MCF 10A (cell line): ENCODE measurements around the gene LCLAT1. TPM values are rescaled to one million over a fixed set of nuclear protein-coding genes. Genes with fewer than 3 reads are reported as not detected.

Source experiments
- BruUV-seq: library from RNA; stranded (reverse); fragments of 400-500 nt; replicated peaks from 2 replicates; lab custom pipeline; 2021; lab: Mats Ljungman, UMichigan
- CTCF ChIA-PET: fragments of 300-600 bp; sonication (Branson Sonifier 250); formaldehyde crosslinking; extraction: SDS; loops from one replicate; lab custom pipeline; 2021; ENCODE audit warnings: antibody characterized with exemption, inconsistent platforms; lab: Yijun Ruan, JAX
- POLR2A ChIA-PET: fragments of 300-600, 350-650 bp; sonication (Branson Sonifier 250); formaldehyde crosslinking; extraction: SDS; loops from one replicate; lab custom pipeline; 2020; ENCODE audit warnings: antibody characterized with exemption, inconsistent platforms; lab: Yijun Ruan, JAX
- DNase-seq: peaks from one replicate; pipeline ENCODE4 v3.0.0-alpha.2; 2018; ENCODE audit not compliant: unreplicated experiment
- H3K27ac Mint-ChIP-seq: one replicate; pipeline ENCODE4 v1.8.0; 2022; ENCODE audit warnings: mild to moderate bottlenecking, low read depth, mixed read lengths; ENCODE audit not compliant: unreplicated experiment
- H3K27me3 Mint-ChIP-seq: one replicate; pipeline ENCODE4 v1.8.0; 2022; ENCODE audit warnings: mixed read lengths; ENCODE audit not compliant: insufficient read depth, unreplicated experiment
- H3K36me3 Mint-ChIP-seq: one replicate; pipeline ENCODE4 v1.8.0; 2022; ENCODE audit warnings: mild to moderate bottlenecking, moderate library complexity, mixed read lengths; ENCODE audit not compliant: insufficient read depth, unreplicated experiment
- H3K4me1 Mint-ChIP-seq: one replicate; pipeline ENCODE4 v1.8.0; 2022; ENCODE audit warnings: mixed read lengths; ENCODE audit not compliant: insufficient read depth, unreplicated experiment
- H3K4me3 Mint-ChIP-seq: one replicate; pipeline ENCODE4 v1.8.0; 2022; ENCODE audit warnings: mild to moderate bottlenecking, moderate library complexity, mixed read lengths; ENCODE audit not compliant: unreplicated experiment
- H3K9me3 Mint-ChIP-seq: one replicate; pipeline ENCODE4 v1.8.0; 2022; ENCODE audit warnings: mixed read lengths; ENCODE audit not compliant: unreplicated experiment
- intact Hi-C: fragments of 100-400 bp; cut with micrococcal nuclease; formaldehyde crosslinking; loops from 2 replicates; pipeline ENCODE4 v1.14.1; 2022
- total RNA-seq: library from RNA; stranded (reverse); gene quantifications from 2 replicates; pipeline ENCODE4 v1.2.3, GENCODE V29; 2022
- TF ChIP-seq, protein P1 (sequence below): fragments of 200-600 bp; IDR thresholded peaks from one replicate; pipeline ENCODE4 v1.8.0; 2022; ENCODE audit warnings: antibody characterized with exemption, mild to moderate bottlenecking; ENCODE audit not compliant: unreplicated experiment

The LCLAT1 gene
- total RNA-seq, 1 experiment from 2014 or later, result 27.5 TPM

DNA sequence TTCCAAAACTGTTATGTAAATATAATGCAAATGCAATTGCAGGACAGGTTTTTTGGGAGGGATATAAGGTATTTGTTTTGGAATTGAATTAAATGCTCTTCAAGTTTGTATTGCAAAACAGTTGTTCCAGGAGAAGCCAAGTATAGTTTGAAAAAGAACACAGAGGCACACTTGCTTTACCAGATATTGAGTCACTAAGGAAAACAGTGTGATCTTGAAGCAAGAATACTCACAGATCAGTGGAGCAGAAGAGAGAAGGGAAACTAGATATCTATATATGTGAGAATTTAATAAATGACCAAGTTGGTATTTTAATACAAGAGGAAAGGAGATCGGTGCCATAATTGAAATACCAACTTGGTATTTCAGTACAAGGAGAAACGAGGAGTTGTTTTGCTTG is 181.3 kb downstream of the LCLAT1 start:
- peak overlapping the region; percentile 31 for H3K27ac Mint-ChIP-seq
- no peaks in the 10 kb centered on the region for H3K36me3 Mint-ChIP-seq
- DNase-seq, result peak; percentile 8
- intact Hi-C loops, result no loop called here
- BruUV-seq, result no TSS peak
- H3K4me3 Mint-ChIP-seq, result no peak overlapping the region
- peaks cover 7% of the 10 kb centered on the region for H3K4me1 Mint-ChIP-seq
- CTCF ChIA-PET, result interaction anchor here (0.6 kb wide), 1 partner anchor 106 kb away, joined by 3 read pairs; no protein-coding TSS in a partner anchor
- no peaks in the 10 kb centered on the region for H3K27me3 Mint-ChIP-seq
- TF ChIP-seq, protein P1, sequence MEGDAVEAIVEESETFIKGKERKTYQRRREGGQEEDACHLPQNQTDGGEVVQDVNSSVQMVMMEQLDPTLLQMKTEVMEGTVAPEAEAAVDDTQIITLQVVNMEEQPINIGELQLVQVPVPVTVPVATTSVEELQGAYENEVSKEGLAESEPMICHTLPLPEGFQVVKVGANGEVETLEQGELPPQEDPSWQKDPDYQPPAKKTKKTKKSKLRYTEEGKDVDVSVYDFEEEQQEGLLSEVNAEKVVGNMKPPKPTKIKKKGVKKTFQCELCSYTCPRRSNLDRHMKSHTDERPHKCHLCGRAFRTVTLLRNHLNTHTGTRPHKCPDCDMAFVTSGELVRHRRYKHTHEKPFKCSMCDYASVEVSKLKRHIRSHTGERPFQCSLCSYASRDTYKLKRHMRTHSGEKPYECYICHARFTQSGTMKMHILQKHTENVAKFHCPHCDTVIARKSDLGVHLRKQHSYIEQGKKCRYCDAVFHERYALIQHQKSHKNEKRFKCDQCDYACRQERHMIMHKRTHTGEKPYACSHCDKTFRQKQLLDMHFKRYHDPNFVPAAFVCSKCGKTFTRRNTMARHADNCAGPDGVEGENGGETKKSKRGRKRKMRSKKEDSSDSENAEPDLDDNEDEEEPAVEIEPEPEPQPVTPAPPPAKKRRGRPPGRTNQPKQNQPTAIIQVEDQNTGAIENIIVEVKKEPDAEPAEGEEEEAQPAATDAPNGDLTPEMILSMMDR, result no peak
- POLR2A ChIA-PET, result no interaction called here
- no peaks in the 10 kb centered on the region for H3K9me3 Mint-ChIP-seq

DNA sequence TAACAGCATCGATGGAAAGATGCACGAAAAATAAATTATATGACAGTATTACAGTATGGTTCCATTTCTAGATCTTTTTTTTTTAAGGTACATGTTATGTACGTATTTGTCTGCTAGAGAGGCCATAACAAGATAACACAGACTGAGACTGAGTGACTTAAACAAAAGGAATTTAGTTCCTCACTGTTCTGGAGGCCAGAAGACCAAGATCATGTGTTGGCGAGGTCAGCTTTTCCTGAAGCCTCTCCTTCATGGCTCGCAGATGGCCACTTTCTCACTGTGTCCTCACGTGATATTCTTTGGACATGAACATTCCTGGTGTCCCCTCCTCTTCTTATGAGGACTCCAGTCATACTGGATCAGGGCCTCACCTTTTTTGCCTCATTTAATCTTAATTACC is 182.8 kb downstream of the LCLAT1 start:
- Mint-ChIP-seq H3K9me3 (no peaks in the 10 kb centered on the region), H3K4me3 (no peak overlapping the region), H3K4me1 (peaks cover 7% of the 10 kb centered on the region), H3K36me3 (no peaks in the 10 kb centered on the region), H3K27ac (no peak overlapping the region), H3K27me3 (no peaks in the 10 kb centered on the region)
- no peak for DNase-seq
- ChIA-PET CTCF (interaction anchor here (0.8 kb wide), 1 partner anchor 14 kb away, joined by 3 read pairs; no protein-coding TSS in a partner anchor), POLR2A (no interaction called here)
- TF ChIP-seq, protein P1, result no peak
- intact Hi-C loops, result no loop called here
- BruUV-seq, result no TSS peak

DNA sequence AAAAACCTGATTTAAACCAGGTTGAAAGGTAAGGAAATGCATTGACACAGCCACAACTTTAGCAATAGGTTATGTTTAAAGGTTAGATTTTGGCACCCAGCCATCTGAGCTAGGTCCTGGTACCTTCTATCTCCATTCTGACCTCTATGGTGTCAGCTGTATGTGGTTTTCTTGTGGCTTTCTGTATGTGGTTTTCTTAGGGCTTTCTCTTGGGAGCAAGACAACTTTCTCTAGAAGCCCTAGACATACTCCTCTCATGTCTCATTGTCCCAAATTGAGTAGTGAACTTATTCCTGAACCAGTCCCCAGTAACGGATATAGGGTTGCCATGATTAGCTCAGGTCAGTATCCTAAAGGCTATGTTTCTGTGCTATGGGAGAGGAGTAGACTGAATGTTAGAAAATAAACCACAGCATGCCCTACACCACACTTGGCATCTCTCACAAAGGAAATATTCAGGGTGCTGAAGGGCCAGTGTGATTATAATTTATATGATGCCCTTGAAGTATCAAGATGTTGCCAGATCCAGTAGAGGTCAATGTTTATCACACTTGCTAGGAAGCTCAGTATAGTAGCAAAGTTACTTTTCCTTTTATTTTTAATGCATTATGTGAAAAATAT is 184.1 kb downstream of the LCLAT1 start:
- H3K9me3 Mint-ChIP-seq, result no peaks in the 10 kb centered on the region
- no TSS peak for BruUV-seq
- DNase-seq, result no peak
- ChIA-PET CTCF (interaction anchor here (0.9 to 1.0 kb wide), 2 partner anchors 79 to 467 kb away, joined by 3 read pairs; no protein-coding TSS in a partner anchor), POLR2A (interaction anchor here (0.8 kb wide), 1 partner anchor 34 kb away, joined by 3 read pairs; no protein-coding TSS in a partner anchor)
- intact Hi-C loops, result no loop called here
- no peak overlapping the region for H3K4me3 Mint-ChIP-seq
- TF ChIP-seq, protein P1, result no peak
- no peaks in the 10 kb centered on the region for H3K27me3 Mint-ChIP-seq
- H3K36me3 Mint-ChIP-seq, result peaks cover 5% of the 10 kb centered on the region
- H3K27ac Mint-ChIP-seq, result no peak overlapping the region
- peaks cover 7% of the 10 kb centered on the region for H3K4me1 Mint-ChIP-seq

DNA sequence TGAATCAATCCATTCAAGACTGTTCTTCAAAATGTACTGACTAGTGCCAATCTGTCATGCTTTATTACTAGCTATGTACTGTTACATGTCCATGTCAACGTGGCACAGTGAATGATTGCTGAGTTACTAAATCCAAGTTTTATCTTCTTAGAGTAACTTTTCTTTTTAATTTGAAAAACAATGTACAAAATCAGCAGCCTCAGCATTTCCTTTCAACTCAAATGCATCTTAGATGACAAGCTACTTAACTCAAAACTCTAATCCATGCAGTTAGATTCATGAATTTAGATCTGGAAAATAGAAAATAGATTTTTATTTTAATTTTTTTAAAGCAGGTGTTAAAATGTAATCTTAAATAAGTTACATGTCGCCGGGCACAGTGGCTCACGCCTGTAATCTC is 186.0 kb downstream of the LCLAT1 start:
- H3K9me3 Mint-ChIP-seq, result no peaks in the 10 kb centered on the region
- H3K27me3 Mint-ChIP-seq, result no peaks in the 10 kb centered on the region
- POLR2A ChIA-PET, result no interaction called here
- peaks cover 6% of the 10 kb centered on the region for H3K36me3 Mint-ChIP-seq
- no peak overlapping the region for H3K27ac Mint-ChIP-seq
- no peak for DNase-seq
- CTCF ChIA-PET, result interaction anchor here (0.6 kb wide), 1 partner anchor 77 kb away, joined by 3 read pairs; no protein-coding TSS in a partner anchor
- peaks cover 7% of the 10 kb centered on the region for H3K4me1 Mint-ChIP-seq
- TF ChIP-seq, protein P1, result no peak
- intact Hi-C loops, result no loop called here
- BruUV-seq, result no TSS peak
- H3K4me3 Mint-ChIP-seq, result no peak overlapping the region
